ENCODE results near the gene MEGF8.

Gene MEGF8

GRCh38 chr19:42356686-42357085, 31.3 kb downstream of the MEGF8 start:
- no peak overlapping the region for H3K4me3 ChIP-seq (ENCODE audit: low read length)
- TF ChIP-seq CTCF (conservative IDR thresholded peaks at IDR 0.05; ENCODE audit: low read length), result no peak

GRCh38 chr19:42357290-42357689, 31.9 kb downstream of the MEGF8 start:
- no peak for DNase-seq (ENCODE audit: low read depth)
- H3K4me3 ChIP-seq (ENCODE audit: low read length), result no peak overlapping the region
- no peak for TF ChIP-seq CTCF (conservative IDR thresholded peaks at IDR 0.05; ENCODE audit: low read length)

More at GRCh38 chr19:42356686-42357085, 31.3 kb downstream of the MEGF8 start:
- DNase-seq (ENCODE audit: low read depth), result no peak

DNA sequence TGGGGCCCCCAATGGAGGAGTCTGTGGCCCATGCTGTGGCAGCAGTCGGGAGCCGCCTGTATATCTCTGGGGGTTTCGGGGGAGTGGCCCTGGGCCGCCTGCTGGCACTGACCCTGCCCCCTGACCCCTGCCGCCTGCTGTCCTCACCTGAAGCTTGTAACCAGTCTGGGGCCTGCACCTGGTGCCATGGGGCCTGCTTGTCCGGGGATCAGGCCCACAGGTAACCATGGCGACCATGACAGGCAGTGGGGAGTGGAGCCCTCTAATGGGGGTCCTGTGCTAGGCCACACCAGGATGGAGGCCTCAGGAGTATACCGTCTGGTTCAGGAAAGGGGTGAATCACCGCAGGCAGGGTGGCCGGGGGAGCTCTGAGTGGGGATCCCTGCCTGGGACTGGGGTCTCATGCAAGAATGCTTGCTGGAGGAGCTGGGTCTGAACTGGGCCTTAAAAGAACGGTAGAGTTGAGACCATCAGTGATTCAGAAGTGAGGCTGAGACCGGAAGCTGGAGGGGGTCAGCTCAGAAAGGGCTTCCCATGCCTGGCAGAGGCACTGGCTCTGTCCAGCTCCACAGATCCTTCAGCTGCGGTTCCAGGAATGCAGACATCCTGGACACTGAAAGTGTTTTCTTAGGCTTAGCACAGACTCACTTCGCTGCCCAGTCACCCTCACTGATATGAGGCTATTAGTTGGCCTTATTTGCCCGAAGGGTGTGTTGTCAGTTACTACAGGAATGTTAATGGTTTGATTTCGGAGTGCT, 35.5 kb downstream of the MEGF8 start:
- no peak overlapping the region for H3K4me3 ChIP-seq (ENCODE audit: low read length)
- no peak for TF ChIP-seq CTCF (conservative IDR thresholded peaks at IDR 0.05; ENCODE audit: low read length)
- no peak for DNase-seq (ENCODE audit: low read depth)

DNA sequence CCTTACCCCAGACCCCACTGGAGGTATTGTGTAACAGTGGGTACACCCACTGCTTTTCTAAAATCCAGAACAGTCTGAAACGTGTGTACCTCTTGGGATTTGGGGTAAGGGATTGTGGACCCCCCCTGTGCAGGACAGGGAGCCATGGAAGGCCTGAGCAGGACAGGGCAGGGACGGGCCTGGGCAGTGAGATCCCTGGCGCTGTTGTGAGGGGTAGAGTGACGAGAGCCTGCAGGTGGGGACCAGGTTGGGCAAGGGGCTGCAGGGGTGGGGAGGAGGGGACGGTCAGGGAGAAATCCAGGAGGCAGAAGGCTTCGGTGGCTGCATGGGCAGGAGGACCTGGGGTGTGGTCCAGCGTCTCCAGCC, 36.1 kb downstream of the MEGF8 start:
- no peak for TF ChIP-seq CTCF (conservative IDR thresholded peaks at IDR 0.05; ENCODE audit: low read length)
- H3K4me3 ChIP-seq (ENCODE audit: low read length), result no peak overlapping the region
- DNase-seq (ENCODE audit: low read depth), result no peak

GRCh38 chr19:42362342-42362741, 36.9 kb downstream of the MEGF8 start:
- no peak for DNase-seq (ENCODE audit: low read depth)
- TF ChIP-seq CTCF (conservative IDR thresholded peaks at IDR 0.05; ENCODE audit: low read length), result no peak
- no peak overlapping the region for H3K4me3 ChIP-seq (ENCODE audit: low read length)

- DNase-seq (ENCODE audit: low read depth), result no peak
- no peak for TF ChIP-seq CTCF (conservative IDR thresholded peaks at IDR 0.05; ENCODE audit: low read length)
- H3K4me3 ChIP-seq (ENCODE audit: low read length), result no peak overlapping the region
These were observed 37.5 kb downstream of the MEGF8 start for GRCh38 chr19:42362891-42363440.

Measured in AG10803 (cell line).